AG08395 (cell line): ENCODE results near the gene ECE2.
"Not testable (repeated sequence)": the region's sequence is repeated elsewhere in the genome, so short reads cannot be mapped to it uniquely, and the experiment has no call there.

Experiments
- DNase-seq: peaks from one replicate; pipeline ENCODE4 v3.0.0; 2012; ENCODE audit warnings: mixed read lengths, low spot score

Gene ECE2

DNA sequence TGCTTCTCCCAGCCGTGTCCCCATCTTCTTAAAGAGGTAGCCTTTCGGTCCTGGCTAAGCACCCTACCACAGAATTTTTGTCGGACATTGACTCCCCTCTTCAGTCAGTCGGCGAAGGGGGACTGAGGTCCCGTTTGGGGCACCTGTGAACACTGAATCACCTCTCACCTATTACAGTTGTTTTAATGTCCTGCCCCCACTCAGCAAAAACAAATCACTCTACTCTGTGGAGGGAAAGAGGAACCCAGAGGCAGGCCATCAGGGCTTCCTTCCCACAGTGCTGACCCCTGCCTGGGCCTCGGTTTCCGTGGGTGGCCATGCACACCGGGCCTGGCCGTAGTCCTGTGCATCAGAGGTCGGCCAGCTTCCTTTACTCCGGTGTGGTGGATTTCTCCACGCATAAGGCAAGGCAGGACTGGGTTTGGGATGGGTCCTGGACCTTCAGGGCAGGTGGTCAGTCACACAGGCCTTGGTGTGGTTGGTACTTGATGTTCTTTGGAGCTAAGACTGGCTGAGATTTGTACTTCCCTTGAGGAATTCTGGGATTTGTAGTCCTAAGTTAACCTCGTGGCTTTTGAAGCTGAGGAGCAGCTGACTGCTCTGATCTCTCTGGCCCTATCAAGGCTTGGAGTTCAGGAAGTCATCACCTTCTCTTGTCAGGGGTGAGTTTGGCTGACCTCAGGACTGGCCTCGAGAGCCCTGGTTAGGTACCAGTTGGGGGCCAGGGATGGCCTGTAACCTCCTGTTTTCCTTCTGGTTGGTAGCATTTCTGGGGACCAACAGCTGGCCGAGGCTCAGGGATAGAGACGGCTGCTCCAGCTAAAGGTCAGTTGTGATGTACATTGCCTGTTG is 61.0 kb downstream of the ECE2 start:
- DNase-seq = peak; percentile 67

DNA sequence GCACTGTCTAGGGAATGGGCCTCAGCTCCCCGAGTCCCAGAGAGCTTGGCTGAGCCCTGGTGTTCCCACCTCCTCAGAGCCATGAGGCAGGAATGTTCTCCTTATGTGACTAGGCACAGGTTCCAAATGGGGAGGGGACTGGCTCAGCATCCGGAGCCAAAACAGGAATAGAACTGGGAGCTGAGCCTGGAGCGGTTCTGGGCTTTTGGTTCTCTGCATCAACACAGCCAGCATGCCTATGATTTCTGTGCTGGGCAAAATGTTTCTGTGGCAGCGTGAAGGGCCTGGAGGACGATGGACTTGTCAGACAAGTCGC is 61.5 kb downstream of the ECE2 start, which contains the start of gene FAM131A:
FAM131A (plus strand) TSS at position 202 of the 316 bp plus-strand sequence; CDS start at position 233, 31 bp downstream.
- no peak for DNase-seq

GRCh38 chr3:184337981-184338380 is 62.2 kb downstream of the ECE2 start:
- DNase-seq = no peak

- DNase-seq = no peak
Observed at GRCh38 chr3:184338511-184338945, 62.7 kb downstream of the ECE2 start.

DNA sequence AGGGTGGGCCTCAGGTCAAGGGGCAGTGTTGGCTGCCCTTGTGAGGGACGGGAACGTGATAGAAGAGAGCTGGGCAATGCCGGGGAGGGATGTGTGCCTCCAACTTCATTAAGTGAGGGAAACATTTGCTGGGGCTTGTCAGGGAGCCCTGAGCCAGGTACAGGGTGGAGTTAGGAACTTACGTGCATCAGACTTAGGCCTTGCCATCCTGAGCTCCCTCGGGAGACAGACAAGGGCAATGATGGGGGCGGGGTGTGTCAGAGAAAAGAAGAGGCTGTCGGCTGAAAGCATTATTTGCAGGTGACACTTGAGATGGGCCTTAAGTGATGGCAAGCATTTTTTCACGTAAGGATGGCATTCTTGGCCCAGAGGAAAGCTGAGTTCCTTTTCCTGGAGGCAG is 63.2 kb downstream of the ECE2 start:
- no peak for DNase-seq

DNA sequence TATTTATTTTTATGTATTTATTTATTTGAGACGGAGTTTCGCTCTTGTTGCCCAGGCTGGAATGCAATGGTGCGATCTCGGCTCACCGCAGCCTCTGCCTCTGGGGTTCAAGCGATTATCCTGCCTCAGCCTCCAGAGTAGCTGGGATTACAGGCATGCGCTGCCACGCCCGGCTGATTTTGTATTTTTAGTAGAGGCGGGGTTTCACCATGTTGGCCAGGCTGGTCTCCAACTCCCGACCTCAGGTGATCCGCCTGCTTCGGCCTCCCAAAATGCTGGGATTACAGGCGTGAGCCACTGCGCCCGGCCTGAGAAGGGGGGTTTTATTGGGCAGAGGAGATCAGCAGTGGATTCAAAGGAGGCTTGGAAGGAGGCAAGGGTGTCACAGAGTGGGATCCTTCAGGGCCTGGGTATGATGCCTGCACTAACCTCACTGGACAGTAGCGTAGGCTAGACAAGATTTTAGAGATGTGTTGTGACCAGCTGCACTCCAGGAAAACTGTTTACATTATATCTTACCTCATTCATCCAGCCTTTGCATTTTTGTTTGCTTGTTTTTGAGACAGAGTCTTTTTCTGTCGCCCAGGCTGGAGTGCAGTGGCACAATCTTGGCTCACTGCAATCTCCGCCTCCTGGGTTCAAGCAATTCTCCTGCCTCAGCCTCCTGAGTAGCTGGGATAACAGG is 63.8 kb downstream of the ECE2 start:
- not testable (repeated sequence) for DNase-seq

GRCh38 chr3:184341925-184342324 is 66.1 kb downstream of the ECE2 start:
- no peak for DNase-seq
